ENCODE measurements around the gene MYL6.

GRCh38 chr12:56206452-56207166 is 48.5 kb downstream of the MYL6 start:
- TF ChIP-seq SIN3A (IDR thresholded peaks at IDR 0.05; ENCODE audit: borderline replicate concordance, insufficient read depth, low read length) = no peak
- TF ChIP-seq POLR2AphosphoS5 (IDR thresholded peaks at IDR 0.05; ENCODE audit: low read depth, low read length) = no peak
- TF ChIP-seq REST (IDR thresholded peaks at IDR 0.05; ENCODE audit: insufficient read depth in 1 of 2, low read depth in 2 of 2, low read length in 2 of 2) = no peak

Data from PFSK-1 (cell line).